NCI-H460 (cell line): ENCODE data around the gene NELFB. TPM values are rescaled to one million over a fixed set of nuclear protein-coding genes. Genes with fewer than 3 reads are reported as not detected.

Experiments used
- total RNA-seq: library from RNA; depleted of rRNA; stranded (reverse); fragments of >200 nt; shearing (Covaris generic); gene quantifications from 2 replicates; pipeline ENCODE4 v1.2.3, GENCODE V29; 2014; rRNA removed

The NELFB gene
- total RNA-seq, 1 experiment from 2014 or later, result 41.5 TPM

Other genes starting within 250 kb of the NELFB start
- gene ABCA2, start 227.1 kb upstream of the NELFB start, total RNA-seq, result 21.0 and 25.0 TPM in 2 replicates
- gene FUT7, start 223.2 kb upstream of the NELFB start, total RNA-seq, result not detected in 2 replicates
- 30.3 and 35.5 TPM in 2 replicates for gene NPDC1, start 209.2 kb upstream of the NELFB start, total RNA-seq
- not detected in 2 replicates for gene ENTPD2, start 201.3 kb upstream of the NELFB start, total RNA-seq
- 32.4 and 43.6 TPM in 2 replicates for gene SAPCD2, start 184.8 kb upstream of the NELFB start, total RNA-seq
- gene UAP1L1, start 177.8 kb upstream of the NELFB start, total RNA-seq, result 3.6 and 4.0 TPM in 2 replicates
- 53.6 and 55.5 TPM in 2 replicates for gene MAN1B1, start 168.3 kb upstream of the NELFB start, total RNA-seq
- gene DPP7, start 140.6 kb upstream of the NELFB start, total RNA-seq, result 111 and 116 TPM in 2 replicates
- gene GRIN1, start 116.2 kb upstream of the NELFB start, total RNA-seq, result not detected in 2 replicates
- not detected in 2 replicates for gene LRRC26, start 85.3 kb upstream of the NELFB start, total RNA-seq
- gene TMEM210, start 83.3 kb upstream of the NELFB start, total RNA-seq, result not detected in 2 replicates
- 11.0 and 16.1 TPM in 2 replicates for gene ANAPC2, start 66.8 kb upstream of the NELFB start, total RNA-seq
- 59.3 and 66.1 TPM in 2 replicates for gene SSNA1, start 66.7 kb upstream of the NELFB start, total RNA-seq
- gene TPRN, start 54.6 kb upstream of the NELFB start, total RNA-seq, result 7.4 and 8.2 TPM in 2 replicates
- 38.8 and 39.8 TPM in 2 replicates for gene TMEM203, start 49.7 kb upstream of the NELFB start, total RNA-seq
- 11.1 and 13.5 TPM in 2 replicates for gene NDOR1, start 49.6 kb upstream of the NELFB start, total RNA-seq
- gene RNF208, start 33.1 kb upstream of the NELFB start, total RNA-seq, result 0.37 and 0.40 TPM in 2 replicates
- 0.59 and 1.4 TPM in 2 replicates for gene CYSRT1, start 30.2 kb upstream of the NELFB start, total RNA-seq
- gene RNF224, start 27.8 kb upstream of the NELFB start, total RNA-seq, result not detected in 2 replicates
- not detected in 2 replicates for gene SLC34A3, start 24.4 kb upstream of the NELFB start, total RNA-seq
- 167 and 171 TPM in 2 replicates for gene TUBB4B, start 14.0 kb upstream of the NELFB start, total RNA-seq
- gene STPG3, start 4.0 kb upstream of the NELFB start, total RNA-seq, result not detected in 2 replicates
- gene TOR4A, start 22.4 kb downstream of the NELFB start, total RNA-seq, result 30.5 and 32.0 TPM in 2 replicates
- gene NRARP, start 46.9 kb downstream of the NELFB start, total RNA-seq, result 5.1 and 8.9 TPM in 2 replicates
- 8.4 and 12.8 TPM in 2 replicates for gene EXD3, start 167.8 kb downstream of the NELFB start, total RNA-seq
- 0.92 and 2.0 TPM in 2 replicates for gene NOXA1, start 168.1 kb downstream of the NELFB start, total RNA-seq
- not detected in 2 replicates for gene ENTPD8, start 186.0 kb downstream of the NELFB start, total RNA-seq
- gene NSMF, start 204.0 kb downstream of the NELFB start, total RNA-seq, result 34.9 and 36.8 TPM in 2 replicates